MCF 10A (cell line): ENCODE results near the gene TLE5. TPM values are rescaled to one million over a fixed set of nuclear protein-coding genes. Genes with fewer than 3 reads are reported as not detected.

ENCODE experiments used
- BruUV-seq: library from RNA; stranded (reverse); fragments of 400-500 nt; replicated peaks from 2 replicates; lab custom pipeline; 2021; lab: Mats Ljungman, UMichigan
- CTCF ChIA-PET: fragments of 300-600 bp; sonication (Branson Sonifier 250); formaldehyde crosslinking; extraction: SDS; loops from one replicate; lab custom pipeline; 2021; ENCODE audit warnings: antibody characterized with exemption, inconsistent platforms; lab: Yijun Ruan, JAX
- POLR2A ChIA-PET: fragments of 300-600, 350-650 bp; sonication (Branson Sonifier 250); formaldehyde crosslinking; extraction: SDS; loops from one replicate; lab custom pipeline; 2020; ENCODE audit warnings: antibody characterized with exemption, inconsistent platforms; lab: Yijun Ruan, JAX
- DNase-seq: peaks from one replicate; pipeline ENCODE4 v3.0.0-alpha.2; 2018; ENCODE audit not compliant: unreplicated experiment
- H3K27ac Mint-ChIP-seq: one replicate; pipeline ENCODE4 v1.8.0; 2022; ENCODE audit warnings: mild to moderate bottlenecking, low read depth, mixed read lengths; ENCODE audit not compliant: unreplicated experiment
- H3K27me3 Mint-ChIP-seq: one replicate; pipeline ENCODE4 v1.8.0; 2022; ENCODE audit warnings: mixed read lengths; ENCODE audit not compliant: insufficient read depth, unreplicated experiment
- H3K36me3 Mint-ChIP-seq: one replicate; pipeline ENCODE4 v1.8.0; 2022; ENCODE audit warnings: mild to moderate bottlenecking, moderate library complexity, mixed read lengths; ENCODE audit not compliant: insufficient read depth, unreplicated experiment
- H3K4me1 Mint-ChIP-seq: one replicate; pipeline ENCODE4 v1.8.0; 2022; ENCODE audit warnings: mixed read lengths; ENCODE audit not compliant: insufficient read depth, unreplicated experiment
- H3K4me3 Mint-ChIP-seq: one replicate; pipeline ENCODE4 v1.8.0; 2022; ENCODE audit warnings: mild to moderate bottlenecking, moderate library complexity, mixed read lengths; ENCODE audit not compliant: unreplicated experiment
- H3K9me3 Mint-ChIP-seq: one replicate; pipeline ENCODE4 v1.8.0; 2022; ENCODE audit warnings: mixed read lengths; ENCODE audit not compliant: unreplicated experiment
- CTCF ChIP-seq: fragments of 200-600 bp; IDR thresholded peaks from one replicate; pipeline ENCODE4 v1.8.0; 2022; ENCODE audit warnings: antibody characterized with exemption, mild to moderate bottlenecking; ENCODE audit not compliant: unreplicated experiment
- intact Hi-C: fragments of 100-400 bp; cut with micrococcal nuclease; formaldehyde crosslinking; loops from 2 replicates; pipeline ENCODE4 v1.14.1; 2022
- total RNA-seq: library from RNA; stranded (reverse); gene quantifications from 2 replicates; pipeline ENCODE4 v1.2.3, GENCODE V29; 2022

TLE5 gene
- total RNA-seq, 1 experiment from 2014 or later: 266 TPM

- Mint-ChIP-seq H3K4me3 (peak overlapping the region; percentile 84), H3K9me3 (no peaks in the 10 kb centered on the region), H3K27me3 (no peaks in the 10 kb centered on the region), H3K4me1 (peaks cover 28% of the 10 kb centered on the region), H3K36me3 (no peaks in the 10 kb centered on the region), H3K27ac (peak overlapping the region; percentile 93)
- ChIA-PET CTCF (interaction anchor here (0.6 to 1.4 kb wide), 9 partner anchors 23 to 1146 kb away, joined by 3 to 4 read pairs (median 3); partner anchors contain the start of gene THOP1), POLR2A (interaction anchor here (0.5 to 3.7 kb wide), 24 partner anchors 8 to 192 kb away, joined by 3 to 56 read pairs (median 4); partner anchors contain the start of genes NCLN, TLE5, TLE6 and ZNF57)
- no TSS peak for BruUV-seq
- peak; percentile 100 for DNase-seq
- TF ChIP-seq CTCF: no peak
- intact Hi-C loops: loop anchor here (10.0 kb wide), 1 partner anchor 61 kb away; the partner anchor contains the start of gene TLE6
Measured at GRCh38 chr19:3035542-3036118, 26.7 kb downstream of the TLE5 start.

- TF ChIP-seq CTCF: no peak
- H3K4me3 Mint-ChIP-seq: peak overlapping the region; percentile 84
- ChIA-PET POLR2A (interaction anchor here (0.5 to 3.7 kb wide), 13 partner anchors 7 to 134 kb away, joined by 3 to 56 read pairs (median 7); partner anchors contain the start of genes TLE5, TLE6 and ZNF57), CTCF (interaction anchor here (0.6 to 1.4 kb wide), 9 partner anchors 22 to 1146 kb away, joined by 3 to 4 read pairs (median 3); partner anchors contain the start of gene THOP1)
- no peaks in the 10 kb centered on the region for H3K36me3 Mint-ChIP-seq
- H3K27ac Mint-ChIP-seq: peak overlapping the region; percentile 93
- H3K27me3 Mint-ChIP-seq: no peaks in the 10 kb centered on the region
- H3K9me3 Mint-ChIP-seq: no peaks in the 10 kb centered on the region
- BruUV-seq: TSS peak; percentile 84
- intact Hi-C loops: loop anchor here (10.0 kb wide), 1 partner anchor 60 kb away; the partner anchor contains the start of gene TLE6
- DNase-seq: peak; percentile 29
- H3K4me1 Mint-ChIP-seq: peaks cover 28% of the 10 kb centered on the region
Measured at GRCh38 chr19:3034656-3035541, 27.4 kb downstream of the TLE5 start.

GRCh38 chr19:3034406-3034655 lies 28.0 kb downstream of the TLE5 start:
- intact Hi-C loops: loop anchor here (10.0 kb wide), 1 partner anchor 60 kb away; the partner anchor contains the start of gene TLE6
- ChIA-PET POLR2A (no interaction called here), CTCF (interaction anchor here (1.1 kb wide), 1 partner anchor 78 kb away, joined by 4 read pairs; no protein-coding TSS in a partner anchor)
- Mint-ChIP-seq H3K4me3 (peak overlapping the region; percentile 84), H3K9me3 (no peaks in the 10 kb centered on the region), H3K36me3 (no peaks in the 10 kb centered on the region), H3K4me1 (peaks cover 28% of the 10 kb centered on the region), H3K27ac (no peak overlapping the region), H3K27me3 (no peaks in the 10 kb centered on the region)
- DNase-seq: no peak
- BruUV-seq: no TSS peak
- TF ChIP-seq CTCF: no peak
